GM12875 (cell line): ENCODE results near the gene SERPINE1.
"Not testable (repeated sequence)": the region's sequence is repeated elsewhere in the genome, so short reads cannot be mapped to it uniquely, and the experiment has no call there.

Experiments
- H3K4me3 ChIP-seq: one replicate; pipeline ENCODE4 v1.5.1; 2011; ENCODE audit warnings: low read depth, low read length, control low read depth
- TF ChIP-seq, protein P1 (sequence below): IDR thresholded peaks from 2 replicates; pipeline ENCODE4 v1.5.1; 2011; ENCODE audit warnings: low read depth, mild to moderate bottlenecking, control low read depth, inconsistent platforms, low read length, moderate library complexity, borderline replicate concordance; ENCODE audit not compliant: insufficient read depth

The SERPINE1 gene

DNA sequence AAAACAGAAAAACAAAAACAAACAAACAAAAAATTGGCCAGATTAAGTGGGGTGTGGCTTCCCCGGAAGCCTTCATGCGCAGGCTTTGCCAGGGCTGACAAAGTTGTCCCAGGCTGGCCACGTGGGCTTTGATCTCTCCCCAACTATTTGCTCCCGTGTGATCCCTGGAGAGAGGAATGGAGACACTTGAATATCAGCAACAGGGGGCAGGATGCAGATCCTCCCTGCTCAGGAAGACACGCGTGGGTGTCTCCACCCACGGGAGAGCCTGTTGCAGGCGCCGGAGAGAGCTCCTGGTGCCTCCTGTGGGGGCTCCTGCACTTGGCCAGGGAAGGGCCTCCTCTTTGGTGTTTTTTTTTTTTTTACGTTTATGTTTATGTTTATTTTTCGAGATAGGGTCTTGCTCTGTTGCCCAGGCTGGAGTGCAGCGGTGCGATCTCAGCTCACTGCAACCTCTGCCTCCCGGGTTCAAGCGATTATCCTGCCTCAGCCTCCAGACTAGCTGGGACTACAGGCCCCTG lies 22.7 kb upstream of the SERPINE1 start:
- TF ChIP-seq, protein P1, sequence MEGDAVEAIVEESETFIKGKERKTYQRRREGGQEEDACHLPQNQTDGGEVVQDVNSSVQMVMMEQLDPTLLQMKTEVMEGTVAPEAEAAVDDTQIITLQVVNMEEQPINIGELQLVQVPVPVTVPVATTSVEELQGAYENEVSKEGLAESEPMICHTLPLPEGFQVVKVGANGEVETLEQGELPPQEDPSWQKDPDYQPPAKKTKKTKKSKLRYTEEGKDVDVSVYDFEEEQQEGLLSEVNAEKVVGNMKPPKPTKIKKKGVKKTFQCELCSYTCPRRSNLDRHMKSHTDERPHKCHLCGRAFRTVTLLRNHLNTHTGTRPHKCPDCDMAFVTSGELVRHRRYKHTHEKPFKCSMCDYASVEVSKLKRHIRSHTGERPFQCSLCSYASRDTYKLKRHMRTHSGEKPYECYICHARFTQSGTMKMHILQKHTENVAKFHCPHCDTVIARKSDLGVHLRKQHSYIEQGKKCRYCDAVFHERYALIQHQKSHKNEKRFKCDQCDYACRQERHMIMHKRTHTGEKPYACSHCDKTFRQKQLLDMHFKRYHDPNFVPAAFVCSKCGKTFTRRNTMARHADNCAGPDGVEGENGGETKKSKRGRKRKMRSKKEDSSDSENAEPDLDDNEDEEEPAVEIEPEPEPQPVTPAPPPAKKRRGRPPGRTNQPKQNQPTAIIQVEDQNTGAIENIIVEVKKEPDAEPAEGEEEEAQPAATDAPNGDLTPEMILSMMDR: no peak
- no peak overlapping the region for H3K4me3 ChIP-seq

DNA sequence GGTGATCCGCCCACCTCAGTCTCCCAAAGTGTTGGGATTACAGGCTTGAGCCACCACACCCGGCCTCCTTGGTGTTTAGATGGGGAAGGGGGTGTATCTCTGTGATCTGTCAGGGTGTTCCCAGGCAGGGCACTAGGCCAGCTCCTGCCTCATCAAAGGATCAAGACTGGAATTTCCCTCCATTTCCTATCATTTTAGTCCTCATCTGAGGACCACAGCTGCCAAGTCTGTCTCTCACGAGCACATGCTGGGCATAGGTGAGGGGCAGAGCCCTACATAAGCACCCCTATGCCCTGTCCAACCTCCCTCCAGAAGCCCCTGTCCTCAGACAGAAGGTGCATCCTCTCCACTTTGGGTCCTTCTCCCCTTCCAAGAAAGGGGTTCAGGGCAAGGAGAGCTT lies 22.1 kb upstream of the SERPINE1 start:
- TF ChIP-seq, protein P1: no peak
- H3K4me3 ChIP-seq: no peak overlapping the region

DNA sequence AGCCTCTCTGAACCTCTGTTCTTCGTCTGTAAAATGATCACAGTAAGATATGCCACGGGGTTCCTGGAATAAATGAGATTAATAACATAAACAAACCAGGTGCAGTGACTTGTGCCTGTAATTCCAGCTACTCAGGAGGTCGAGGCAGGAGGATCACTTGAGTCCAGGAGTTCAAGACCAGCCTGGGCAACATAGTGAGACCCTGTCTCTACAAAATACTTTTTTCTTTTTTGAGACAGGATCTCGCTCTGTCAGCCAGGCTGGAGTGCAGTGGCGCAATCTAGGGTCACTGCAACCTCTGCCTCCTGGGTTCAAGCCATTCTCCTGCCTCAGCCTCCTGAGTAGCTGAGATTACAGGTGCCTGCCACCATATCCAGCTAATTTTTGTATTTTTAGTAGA lies 21.7 kb upstream of the SERPINE1 start:
- H3K4me3 ChIP-seq: not testable (repeated sequence)

DNA sequence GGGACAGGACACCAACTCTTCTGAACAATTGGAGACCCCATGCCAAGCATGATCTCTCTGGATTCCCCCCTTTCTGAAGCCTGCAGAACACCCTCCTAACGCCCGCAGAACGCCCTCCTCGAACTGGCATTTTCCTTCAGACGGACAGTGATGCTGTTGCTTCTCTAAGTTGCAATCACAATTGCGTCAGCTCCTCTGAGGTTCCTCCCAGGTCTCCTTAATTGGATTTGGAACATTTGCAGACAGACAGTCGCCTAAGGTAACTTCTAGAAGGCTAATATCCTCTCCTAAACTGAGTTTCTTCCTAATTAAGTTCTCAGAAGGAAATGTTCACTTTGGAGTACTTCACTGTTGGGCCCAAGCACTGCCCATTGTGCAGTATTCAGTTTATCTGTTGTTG lies 20.5 kb upstream of the SERPINE1 start:
- TF ChIP-seq, protein P1: no peak
- no peak overlapping the region for H3K4me3 ChIP-seq

DNA sequence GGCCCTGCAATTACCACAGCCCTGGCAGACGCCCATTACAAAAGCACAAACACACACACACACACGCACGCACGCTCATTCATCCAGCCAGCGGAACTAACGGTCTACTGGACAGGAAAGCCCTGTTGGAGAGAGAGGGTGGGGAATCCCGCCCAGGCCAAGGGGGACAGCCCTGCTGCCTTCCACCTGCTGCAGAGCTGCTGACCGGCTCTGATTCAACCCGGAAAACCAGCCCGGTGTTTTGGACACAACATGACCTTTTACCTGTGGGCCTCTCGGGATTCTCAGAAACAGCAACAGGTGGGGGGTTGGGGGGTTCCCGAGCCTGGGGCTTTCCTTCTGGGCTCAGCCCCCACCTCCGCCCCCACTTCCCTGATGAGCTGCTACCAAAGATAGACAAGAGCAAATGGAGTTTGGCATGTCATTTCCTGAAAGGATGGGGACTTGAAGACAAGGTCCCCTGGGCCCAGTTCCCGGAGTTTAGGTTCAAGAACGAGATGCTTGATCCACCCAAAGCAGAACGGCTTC lies 18.5 kb upstream of the SERPINE1 start:
- TF ChIP-seq, protein P1: no peak
- no peak overlapping the region for H3K4me3 ChIP-seq

DNA sequence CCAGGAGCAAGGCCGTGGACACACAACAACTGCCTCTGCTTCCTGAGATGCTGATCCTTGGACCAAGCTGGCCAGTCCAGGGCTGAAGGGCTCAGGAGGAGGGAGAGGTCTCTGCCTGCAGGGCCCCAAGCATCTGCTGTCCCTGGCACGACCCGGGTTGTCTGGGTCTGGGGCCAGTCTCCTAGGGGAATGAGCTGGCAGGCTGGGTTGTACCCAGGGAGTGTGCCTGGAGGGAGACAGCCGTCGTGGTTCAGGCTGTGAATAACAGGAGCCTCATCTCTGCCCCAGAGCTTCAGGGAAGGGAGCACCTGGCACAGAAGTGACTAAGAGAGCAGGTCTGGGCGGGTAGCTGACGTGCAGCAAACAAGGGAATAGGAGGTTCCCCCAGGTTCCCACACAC lies 17.9 kb upstream of the SERPINE1 start:
- H3K4me3 ChIP-seq: no peak overlapping the region
- TF ChIP-seq, protein P1: no peak

DNA sequence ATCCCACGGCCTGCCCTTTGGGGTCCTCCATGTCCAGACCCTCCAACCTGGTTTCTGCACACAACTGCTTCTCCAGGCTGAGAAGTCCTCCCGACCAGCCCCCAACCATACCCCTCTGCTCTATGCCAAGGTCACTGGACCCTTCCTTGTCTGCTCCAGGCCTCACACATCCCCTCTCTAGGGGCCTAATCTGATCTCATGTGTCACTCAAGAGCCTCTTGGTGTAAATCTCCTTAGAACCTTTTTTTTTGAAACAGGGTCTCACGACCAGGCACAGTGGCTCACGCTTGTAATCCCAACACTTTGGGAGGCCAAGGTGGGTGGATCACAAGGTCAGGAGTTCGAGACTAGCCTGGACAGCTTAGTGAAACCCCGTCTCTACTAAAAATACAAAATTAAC lies 17.5 kb upstream of the SERPINE1 start:
- TF ChIP-seq, protein P1: no peak
- no peak overlapping the region for H3K4me3 ChIP-seq

DNA sequence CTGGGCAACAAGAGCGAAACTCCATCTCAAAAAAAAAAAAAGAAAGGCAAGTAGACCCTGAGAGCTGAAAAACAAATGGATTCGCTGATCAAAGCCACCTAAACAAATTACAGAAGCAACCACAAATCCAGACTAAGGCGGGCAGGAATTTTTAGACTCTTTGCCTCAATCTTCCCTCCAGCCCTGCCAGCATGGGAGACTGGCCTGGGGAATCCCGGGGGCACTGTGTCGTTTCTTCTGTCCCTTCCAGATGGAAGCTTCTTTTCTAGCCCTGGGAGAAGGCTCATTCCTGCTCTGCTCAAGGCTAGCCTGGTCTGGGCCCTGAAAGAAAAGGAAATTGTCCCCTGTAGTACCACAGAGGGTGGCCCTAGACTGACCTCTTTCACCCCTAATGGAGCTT lies 15.6 kb upstream of the SERPINE1 start:
- H3K4me3 ChIP-seq: no peak overlapping the region
- TF ChIP-seq, protein P1: no peak
